Measurements from ENCODE around the gene FAM107B.
"Not testable (repeated sequence)": the region's sequence is repeated elsewhere in the genome, so short reads cannot be mapped to it uniquely, and the experiment has no call there.

FAM107B gene

GRCh38 chr10:14774797-14775196, at the start of gene FAM107B:
Gene FAM107B (minus strand): TSS chr10:14774897. CDS start chr10:14774663, 234 bp downstream.
- no peak for ATAC-seq

DNA sequence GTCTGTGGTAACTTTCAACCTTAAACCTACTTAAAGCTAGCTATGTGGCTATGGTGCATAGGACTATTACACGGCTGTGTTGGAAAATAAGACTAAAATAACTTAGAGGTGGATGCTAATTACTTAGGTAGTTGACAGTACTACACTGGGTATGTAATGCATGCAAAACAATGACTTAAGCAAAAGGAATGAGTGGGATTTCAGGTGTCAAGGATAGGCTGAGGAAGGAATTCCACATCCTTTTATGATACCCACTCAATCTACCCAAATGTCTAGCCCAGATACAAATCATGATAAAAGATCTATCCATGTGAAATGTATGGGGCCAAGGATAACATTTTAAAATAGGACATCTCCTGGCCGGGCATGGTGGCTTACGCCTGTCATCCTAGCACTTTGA, 49.3 kb upstream of the FAM107B start:
- no peak for ATAC-seq

GRCh38 chr10:14822879-14823755, 48.4 kb upstream of the FAM107B start:
- ATAC-seq = peak in 1 of 2 donors; percentile 48

DNA sequence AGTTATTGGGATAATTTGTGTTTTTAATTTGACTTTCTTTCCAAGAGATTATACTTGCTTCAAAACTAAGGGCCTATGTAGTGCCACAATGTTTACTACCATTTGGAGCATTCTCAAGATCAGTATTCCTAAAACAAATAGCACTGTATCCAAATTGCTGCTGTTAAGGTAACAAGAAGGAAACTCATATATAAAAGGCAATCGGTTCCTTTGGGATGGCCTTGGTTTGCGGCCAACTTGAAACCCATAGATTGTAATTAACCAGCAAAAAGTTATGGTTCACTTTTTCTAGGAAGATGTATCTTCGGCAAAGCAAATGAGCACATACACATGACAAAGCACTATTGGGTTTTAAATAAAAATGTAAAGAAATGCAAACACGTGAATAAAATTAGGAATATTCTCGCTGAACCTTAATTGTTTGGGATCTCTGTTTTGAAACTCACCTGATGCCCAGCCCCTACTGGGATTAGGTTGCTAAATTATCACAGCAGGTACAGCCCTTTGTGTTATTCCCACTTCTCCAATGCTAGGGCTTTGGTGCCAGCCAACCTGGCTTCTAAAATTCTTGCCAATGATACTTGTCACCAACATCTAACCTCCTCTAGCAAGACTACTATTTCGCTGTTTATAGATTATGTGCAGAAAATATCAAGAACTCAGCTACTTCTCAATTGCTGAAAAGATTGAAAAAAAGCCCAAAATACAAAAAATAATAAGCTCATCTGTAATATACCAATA, 47.1 kb upstream of the FAM107B start:
- no peak for ATAC-seq

DNA sequence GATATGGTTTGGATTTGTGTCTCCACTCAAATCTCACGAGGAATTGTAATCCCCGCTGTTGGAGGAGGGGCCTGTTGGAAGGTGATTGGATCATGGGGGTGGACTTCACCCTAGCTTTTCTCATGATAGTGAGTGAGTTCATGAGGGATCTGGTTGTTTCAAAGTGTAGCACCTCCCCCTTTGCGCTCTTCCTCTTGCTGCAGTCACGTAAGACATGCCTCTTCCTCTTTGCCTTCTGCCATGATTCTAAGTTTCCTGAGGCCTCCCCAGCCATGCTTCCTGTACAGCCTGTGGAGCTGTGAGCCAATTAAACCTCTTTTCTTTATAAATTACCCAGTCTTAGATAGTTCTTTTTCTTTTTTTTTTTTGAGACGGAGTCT, 46.1 kb upstream of the FAM107B start:
- no peak for ATAC-seq

DNA sequence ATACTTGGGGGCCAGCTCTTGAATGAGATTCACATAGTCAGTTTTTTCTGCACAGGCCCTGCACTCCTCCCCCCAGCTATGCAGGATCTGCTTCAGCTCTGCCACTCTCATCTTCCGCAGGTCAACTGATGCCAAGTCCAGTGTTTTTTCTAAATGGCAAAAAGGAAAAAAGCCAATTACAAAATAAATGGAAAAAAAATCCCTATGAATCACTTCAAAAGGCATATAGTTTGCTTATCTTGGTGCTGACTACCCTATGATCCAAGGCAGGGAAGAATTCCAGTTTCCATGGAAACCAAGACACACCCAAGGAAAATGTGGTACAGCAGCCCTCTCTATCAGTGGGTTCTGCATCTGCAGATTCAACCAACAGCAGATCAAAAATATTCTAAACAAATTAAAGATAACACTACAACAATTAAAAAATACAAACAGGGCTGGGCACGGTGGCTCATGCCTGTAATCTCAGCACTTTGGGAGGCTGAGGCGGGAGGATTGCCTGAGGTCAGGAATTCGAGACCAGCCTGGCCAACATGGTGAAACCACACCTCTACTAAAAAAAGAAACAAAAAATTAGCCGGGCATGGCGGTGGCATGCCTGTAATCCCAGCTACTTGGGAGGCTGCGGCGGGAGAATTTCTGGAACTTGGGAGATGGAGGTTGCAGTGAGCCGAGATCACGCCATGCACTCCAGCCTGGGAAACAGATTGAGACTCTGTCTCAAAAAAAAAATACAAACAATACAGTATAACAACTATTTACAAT, 45.5 kb upstream of the FAM107B start:
- ATAC-seq = no peak

- ATAC-seq = not testable (repeated sequence)
Measured at GRCh38 chr10:14816717-14817116, 42.0 kb upstream of the FAM107B start.

DNA sequence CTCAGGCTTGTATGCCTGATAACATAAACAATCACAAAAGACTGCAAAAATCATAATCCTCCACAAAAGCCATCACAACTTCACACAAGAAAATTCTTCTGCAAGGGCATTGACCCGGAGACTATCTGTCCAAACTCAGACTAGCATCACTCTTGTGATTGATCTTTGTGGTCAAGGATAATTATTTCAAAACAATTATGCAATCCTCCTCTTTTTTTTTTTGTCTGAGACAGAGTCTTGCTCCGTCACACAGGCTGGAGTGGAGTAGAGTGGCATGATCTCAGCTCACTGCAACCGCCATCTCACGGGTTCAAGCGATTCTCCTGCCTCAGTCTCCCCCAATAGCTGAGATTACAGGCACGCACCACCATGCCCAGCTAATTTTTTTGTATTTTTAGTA, 41.0 kb upstream of the FAM107B start:
- no peak for ATAC-seq

DNA sequence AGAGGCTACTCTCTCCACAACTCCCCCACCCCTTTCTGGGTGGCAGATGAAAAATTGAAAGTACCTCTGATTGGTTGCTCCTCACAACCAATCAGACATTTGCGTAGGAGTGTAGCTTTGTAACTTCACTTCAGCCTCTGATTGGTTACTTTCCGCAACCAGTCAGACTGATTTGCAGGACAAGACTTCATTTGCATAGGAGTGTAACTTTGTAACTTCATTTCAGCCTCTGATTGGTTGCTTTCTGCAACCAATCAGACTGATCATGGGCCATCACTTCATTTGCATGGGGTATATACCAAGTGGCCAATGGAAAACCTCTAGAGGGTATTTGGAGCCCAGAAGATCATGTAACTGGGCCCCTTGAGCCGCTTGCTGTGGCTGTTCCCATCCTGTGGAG, 37.6 kb upstream of the FAM107B start:
- no peak for ATAC-seq

- ATAC-seq = peak in 1 of 2 donors; percentile 45
Measured at GRCh38 chr10:14810969-14811953, 36.6 kb upstream of the FAM107B start.

DNA sequence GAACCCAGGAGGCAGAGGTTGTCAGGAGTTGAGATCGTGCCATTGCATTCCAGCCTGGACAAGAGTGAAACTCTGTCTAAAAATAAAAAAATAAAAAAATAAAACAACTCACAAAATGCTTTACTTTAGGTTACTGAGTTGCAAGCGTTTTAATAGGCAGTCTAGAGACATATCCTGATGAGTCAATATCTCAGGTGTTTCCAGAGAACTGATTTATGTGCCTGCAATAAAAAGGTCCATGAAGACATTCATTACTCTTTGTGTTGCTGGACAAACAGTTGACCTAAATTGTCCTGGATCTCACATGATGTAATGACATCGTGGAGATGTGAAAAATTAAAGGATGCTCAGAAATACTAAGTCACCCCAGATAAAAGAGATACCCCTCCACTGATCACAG, 31.6 kb upstream of the FAM107B start:
- ATAC-seq = no peak

DNA sequence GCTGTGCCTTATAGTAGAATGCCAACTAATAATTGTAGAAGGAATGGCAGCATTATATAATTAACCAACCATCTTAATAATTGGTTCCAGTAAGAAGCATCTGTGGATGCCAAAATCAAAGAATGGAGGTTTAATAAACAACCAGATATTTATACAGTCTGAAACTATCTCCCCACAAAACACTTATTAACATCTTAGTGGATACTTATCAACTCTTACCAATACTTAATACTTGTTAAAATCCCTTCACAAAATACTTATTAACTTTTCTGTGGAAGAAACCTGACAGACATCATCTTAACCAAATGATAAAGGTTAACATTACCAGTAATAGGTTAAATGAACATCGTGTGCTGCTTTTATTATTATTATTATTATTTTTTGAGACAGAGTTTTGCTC, 29.1 kb upstream of the FAM107B start:
- ATAC-seq = no peak

- ATAC-seq = no peak
Measured at GRCh38 chr10:14801723-14802122, 27.0 kb upstream of the FAM107B start.

- ATAC-seq = no peak
Measured at GRCh38 chr10:14800397-14800796, 25.7 kb upstream of the FAM107B start.

GRCh38 chr10:14798636-14799035, 23.9 kb upstream of the FAM107B start:
- no peak for ATAC-seq

DNA sequence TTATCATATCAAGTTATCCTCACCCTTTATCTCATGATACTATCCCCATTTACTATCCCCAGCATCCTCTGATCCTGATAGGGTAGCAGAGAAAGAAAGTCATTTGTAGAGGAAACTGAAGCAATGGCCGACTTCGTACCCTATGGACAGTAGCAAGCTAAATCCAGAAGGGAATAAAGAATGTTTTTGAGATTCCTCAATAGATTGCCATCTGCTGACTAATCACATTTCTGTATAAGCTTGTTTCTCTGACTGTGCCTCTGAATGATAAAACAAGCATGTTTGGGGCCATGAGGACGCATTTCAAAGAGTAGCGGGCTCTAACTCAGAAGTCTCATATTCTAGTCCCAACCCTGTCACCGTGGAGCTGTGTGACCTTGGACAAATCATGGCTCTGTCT, 13.2 kb upstream of the FAM107B start:
- no peak for ATAC-seq

DNA sequence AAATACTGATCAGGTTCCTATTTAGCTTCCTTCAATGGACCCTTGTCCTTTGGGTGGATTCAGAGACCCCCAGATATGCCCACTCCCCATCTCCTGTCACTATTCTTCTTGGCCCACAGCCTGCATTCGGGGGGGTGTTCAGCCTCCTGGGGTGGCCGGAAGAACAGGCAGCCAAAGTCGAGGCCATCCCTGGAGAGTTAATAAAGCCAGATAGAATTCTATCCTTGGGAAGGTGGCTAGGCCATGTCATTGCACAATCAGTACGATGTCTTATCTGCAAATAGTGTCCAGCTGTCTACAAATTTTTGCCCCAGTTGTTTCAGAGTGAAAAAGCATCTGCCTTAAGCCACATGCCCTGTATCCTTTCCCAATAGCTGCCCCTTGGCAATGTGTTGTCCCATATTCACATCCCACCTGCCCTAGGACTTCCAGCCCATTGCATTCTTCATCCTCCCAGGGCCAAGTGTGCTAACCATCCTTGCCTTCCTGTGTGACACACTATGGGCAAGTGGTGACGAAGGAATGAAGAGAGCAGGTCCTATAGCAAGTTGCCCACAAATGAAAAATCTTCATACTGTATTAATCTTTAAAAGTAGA, 9.9 kb upstream of the FAM107B start:
- no peak for ATAC-seq

GRCh38 chr10:14782691-14783363, 8.1 kb upstream of the FAM107B start:
- no peak for ATAC-seq

GRCh38 chr10:14781763-14782162, 7.1 kb upstream of the FAM107B start:
- no peak for ATAC-seq

DNA sequence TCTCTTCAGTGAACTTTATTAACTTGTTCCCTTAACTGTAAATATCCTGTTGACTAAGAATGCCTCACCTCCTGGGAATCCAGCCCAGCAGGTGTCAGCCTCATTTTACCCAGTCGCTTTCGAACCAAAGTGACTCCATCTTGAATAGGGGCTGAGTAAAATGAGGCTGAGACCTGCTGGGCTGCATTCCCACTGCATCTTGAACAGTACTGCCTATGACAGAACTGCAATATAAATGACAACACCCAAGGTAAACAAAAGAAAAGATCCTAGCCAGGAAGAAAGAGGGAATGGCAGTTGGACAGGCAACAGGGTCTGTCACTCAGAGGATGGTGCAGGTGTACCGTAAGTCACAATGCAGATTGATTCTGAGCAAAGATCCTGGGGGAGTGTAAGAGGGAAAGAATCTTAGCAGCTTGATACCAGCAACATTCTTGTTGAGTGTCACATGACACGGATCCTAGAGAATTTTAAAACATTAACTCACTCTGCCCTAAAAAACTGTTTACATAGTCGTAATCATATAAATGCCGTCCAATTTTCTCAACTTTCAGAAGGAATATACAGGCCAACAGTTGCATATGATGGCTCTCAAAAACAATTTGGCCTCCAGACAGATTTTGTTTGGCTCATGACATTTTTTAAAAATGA, 4.4 kb upstream of the FAM107B start:
- no peak for ATAC-seq
